Suppressor macrophage (primary cell): ENCODE measurements around the gene ECE1.

ENCODE experiments used
- DNase-seq, 4 experiments: peaks; one replicate each; pipeline ENCODE4 v3.0.0-alpha.2; 2020 to 2022

ECE1 gene

DNA sequence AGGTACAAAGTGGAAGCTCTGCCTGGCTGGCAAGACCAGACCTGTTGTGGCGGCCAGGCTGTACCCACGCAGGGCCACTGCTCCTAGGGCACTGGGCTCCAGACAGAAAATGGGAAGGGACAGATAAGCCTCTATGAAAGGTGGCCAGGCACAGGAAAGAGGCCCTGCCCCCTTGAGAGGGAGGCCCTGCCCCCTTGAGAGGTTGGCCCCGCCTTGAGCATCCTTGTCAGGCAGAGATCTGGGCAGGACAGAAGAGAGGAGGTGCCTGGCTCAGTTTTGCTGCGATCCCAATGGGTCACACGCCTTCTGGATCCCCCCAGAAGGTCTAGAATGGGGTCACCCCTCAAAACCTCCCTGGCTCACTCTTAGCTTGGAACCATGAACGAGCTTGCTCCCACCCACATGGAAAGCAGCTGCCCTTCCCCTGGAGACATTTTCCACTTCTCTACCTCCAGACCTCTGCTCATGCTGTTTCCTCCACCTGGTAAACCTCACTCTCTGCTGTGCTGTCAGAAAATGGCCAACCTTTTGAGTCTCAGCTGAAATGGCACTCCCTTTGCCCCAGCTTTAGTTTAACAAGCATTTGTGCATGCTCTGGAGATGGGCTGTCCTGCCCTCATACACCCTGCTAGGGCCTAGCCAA lies 17.5 kb upstream of the ECE1 start:
- DNase-seq, result no peak

GRCh38 chr1:21307210-21307609 lies 16.9 kb upstream of the ECE1 start:
- DNase-seq, result no peak

DNA sequence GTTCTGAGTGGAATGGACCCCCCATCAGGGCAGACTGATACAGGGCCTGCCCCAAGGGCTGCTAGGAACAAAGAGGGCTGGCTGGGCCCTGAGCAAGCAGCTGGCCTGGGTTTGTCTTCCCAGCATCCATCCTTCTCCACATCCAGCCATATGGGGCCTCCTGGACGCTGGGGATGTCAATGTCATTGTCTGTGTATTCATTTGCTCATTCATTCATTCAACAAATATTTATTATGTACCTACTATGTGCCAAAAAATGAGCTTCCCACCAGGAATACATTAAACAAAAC lies 15.6 kb upstream of the ECE1 start:
- DNase-seq, result no peak

- no peak for DNase-seq
Measured at GRCh38 chr1:21305155-21305899, 15.1 kb upstream of the ECE1 start.

DNA sequence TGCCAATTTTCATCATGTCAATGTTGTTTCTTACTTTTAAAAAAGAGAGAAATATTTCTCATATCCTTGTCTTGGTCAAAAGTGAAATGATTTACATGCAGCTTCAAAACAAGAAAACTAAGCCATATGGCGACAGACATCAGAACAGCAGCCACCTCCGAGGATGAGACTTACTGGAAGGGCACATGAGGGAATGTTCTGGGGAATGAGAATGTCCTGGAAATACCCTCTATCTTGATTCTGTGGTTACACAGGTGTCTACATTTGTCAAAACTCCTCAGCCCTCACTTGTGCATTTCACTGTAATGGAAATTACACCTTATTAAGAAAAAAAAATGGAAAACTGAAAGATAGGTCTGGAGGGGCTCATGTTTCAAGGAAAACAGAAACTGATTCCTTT lies 14.2 kb upstream of the ECE1 start:
- DNase-seq, result no peak

DNA sequence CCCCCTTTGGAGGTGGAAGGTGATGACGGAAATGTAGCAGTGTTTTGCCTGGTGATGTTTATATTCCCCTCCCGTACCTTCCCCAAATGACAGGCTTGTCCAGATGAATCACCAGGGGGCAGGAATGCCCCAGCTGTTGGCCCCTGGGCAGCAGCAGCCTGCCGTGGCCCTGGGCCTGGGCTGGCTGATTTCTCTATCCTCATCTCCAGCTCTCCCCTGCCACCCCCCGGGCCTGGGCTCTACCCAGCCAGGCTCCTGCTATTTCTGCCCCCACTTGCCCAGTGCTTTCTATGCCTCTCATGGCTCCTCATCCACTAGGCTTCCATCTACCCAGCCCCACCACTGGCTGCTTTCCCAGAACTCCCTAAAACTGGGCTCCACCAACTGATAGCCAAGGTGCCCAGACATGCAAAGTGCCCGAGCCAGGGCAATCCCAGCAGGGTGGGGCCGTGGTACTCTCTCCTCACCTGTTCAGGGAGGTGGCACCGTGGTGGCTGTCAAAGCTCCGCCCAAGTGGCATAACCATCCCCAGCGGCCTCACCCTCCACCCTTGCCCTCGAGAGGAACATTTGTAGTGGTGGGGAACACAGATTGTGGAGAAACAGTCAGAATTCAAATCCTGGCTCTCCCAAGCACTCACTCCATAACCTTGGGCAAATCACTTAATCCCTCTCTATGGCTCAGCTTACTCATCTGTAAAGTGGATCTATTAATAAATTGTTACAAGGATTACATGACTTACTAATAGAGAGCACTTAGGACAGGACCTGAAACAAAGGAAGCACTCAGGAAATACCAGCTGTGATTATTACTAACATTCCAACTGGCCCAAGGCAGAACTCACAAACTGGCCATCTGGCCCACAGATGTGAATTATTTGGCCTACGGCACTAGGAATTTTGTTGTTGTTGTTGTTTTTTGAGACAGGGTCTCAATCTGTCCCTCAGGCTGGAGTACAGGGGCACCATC lies 12.8 kb upstream of the ECE1 start:
- peak in 1 of 4 experiments; percentile 39 for DNase-seq

DNA sequence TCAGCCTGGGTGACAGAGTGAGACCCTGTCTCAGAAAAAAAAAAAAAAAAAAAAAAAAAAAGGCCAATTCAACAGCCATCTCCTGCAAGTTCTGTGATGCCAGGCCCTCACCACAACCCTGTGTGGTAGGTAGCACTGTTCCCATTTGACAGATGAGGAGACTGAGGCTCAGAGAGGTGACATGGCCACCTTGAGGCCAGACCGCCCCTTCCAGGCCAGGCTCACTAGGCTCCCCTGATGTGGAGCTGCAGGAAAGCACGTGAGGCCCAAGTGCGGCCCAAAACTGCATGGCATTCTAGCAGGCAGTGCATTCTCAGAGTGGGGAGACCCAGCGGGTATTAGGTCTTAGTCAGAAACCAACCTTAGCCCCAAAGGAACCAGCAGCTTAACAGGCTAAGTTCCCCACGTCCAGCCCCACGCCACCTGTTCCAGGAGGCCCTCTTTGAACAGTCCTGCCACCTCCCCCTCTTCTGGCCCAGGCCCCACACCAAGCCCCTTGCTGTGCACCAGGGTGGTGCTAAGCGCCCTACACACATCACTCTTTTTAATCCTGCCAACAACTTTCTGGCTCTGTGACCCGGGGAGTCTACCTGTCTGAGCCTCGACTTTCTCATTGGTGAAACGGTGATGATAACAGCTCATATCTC lies 11.7 kb upstream of the ECE1 start:
- no peak for DNase-seq

- DNase-seq, result no peak
Measured at GRCh38 chr1:21300774-21301173, 10.5 kb upstream of the ECE1 start.

DNA sequence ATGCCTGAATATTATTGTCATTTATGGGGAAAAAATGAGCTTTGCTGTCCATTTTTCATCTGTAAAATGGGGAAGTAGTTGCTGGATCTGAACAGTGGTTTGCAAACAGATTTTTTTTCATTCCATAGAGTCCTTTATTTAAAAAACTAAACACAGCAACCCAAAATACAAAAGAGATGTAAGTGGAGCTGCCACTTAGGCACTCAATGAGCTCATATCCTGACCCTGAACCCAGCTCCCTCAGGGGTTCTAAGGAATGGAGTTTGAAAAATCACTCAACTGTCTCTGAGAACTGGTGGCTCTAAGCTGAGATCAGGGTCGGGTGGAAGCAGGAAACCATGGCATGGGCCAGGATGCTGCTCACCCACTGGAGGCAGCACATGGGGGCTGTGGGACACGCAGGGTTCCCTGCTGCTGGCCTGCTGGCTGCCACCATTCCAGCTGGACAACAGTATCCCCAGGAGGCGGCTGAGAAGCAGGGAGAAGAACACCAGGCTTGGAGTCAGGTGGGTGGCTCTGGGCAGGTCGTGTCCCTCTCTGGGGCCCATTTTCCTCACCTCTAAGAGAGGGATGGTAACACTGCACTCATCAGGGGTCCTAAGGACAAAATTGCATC lies 9.6 kb upstream of the ECE1 start:
- peak in 2 of 4 experiments; percentile 35 to 49 for DNase-seq

DNA sequence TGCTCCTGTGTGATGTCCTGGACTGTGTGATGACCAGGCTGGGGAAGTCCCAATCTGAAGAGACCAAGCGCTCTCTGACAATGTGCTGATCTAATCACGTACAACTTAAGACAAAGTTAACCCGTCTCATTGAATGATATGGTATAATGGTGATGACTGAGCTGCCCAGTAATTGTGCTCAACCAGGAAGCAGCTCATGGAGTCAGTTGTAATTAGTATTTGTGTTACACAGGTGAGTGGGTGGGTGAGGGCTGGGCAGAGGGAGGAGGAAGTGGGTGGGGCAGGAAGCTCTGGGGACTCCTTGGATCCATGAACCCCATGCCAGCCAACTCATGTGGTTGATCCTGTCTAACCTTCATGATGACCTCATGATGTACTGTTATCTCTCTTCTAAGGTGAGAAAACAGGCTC lies 8.7 kb upstream of the ECE1 start:
- peak in 1 of 4 experiments; percentile 34 for DNase-seq

DNA sequence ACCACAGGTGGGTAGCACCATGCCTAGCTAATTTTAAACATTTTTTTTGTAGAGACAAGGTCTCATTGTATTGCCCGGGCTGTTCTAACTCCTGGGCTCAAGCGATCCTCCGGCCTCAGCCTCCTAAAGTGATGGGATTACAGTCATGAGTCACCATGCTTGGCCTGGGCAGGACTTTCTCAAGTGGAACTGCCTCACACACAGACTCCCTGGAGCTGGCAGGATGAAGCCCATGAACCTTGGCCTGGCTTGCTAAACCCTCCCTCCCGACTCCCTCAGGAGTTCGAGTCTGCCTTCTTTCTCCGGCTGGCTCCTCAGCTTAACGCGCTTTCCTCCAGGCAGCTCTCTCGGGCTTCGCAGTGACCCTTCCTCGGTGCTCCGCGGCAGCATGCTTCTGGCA lies 7.7 kb upstream of the ECE1 start:
- no peak for DNase-seq

GRCh38 chr1:21296509-21297354 lies 6.5 kb upstream of the ECE1 start:
- DNase-seq, result no peak

GRCh38 chr1:21295545-21295944 lies 5.3 kb upstream of the ECE1 start:
- DNase-seq, result no peak

- DNase-seq, result peak; percentile 24 to 70 (median 40)
Measured at GRCh38 chr1:21295002-21295401, 4.7 kb upstream of the ECE1 start.

DNA sequence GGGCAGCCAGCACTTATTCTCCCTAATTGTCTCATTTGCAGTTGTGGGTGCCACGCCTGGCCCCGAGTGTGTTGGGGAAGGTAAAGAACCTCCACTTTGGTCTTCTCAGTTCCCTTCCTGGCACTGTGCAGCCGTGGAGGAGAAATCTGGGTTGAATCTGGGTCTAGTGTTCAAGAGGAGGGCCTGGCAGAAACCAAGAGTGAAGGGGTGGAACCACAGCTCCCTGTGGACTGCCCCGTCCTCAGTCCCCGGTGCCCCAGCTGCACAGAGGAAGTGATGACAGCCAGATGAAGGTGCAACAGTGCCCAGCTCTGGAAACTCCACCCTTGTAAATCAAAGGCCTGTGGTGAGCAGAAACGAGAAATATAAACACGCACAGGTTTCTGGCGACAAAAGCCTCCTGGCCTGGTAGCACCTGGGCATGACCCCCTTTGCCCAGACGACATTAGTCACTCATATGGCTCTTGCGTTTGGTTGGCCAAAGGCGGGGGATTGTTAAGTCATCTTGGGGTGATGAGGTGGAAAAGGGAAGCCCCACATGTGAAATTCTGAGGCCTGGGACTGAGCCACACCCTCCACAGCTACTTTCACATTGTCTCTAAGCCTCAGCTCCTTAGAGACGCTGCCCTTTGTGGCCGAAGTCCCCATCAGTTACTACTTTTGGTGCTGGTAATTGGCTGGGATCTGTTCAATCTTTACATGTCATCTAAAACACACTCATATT lies 4.2 kb upstream of the ECE1 start:
- DNase-seq, result peak; percentile 69 to 82 (median 79)

DNA sequence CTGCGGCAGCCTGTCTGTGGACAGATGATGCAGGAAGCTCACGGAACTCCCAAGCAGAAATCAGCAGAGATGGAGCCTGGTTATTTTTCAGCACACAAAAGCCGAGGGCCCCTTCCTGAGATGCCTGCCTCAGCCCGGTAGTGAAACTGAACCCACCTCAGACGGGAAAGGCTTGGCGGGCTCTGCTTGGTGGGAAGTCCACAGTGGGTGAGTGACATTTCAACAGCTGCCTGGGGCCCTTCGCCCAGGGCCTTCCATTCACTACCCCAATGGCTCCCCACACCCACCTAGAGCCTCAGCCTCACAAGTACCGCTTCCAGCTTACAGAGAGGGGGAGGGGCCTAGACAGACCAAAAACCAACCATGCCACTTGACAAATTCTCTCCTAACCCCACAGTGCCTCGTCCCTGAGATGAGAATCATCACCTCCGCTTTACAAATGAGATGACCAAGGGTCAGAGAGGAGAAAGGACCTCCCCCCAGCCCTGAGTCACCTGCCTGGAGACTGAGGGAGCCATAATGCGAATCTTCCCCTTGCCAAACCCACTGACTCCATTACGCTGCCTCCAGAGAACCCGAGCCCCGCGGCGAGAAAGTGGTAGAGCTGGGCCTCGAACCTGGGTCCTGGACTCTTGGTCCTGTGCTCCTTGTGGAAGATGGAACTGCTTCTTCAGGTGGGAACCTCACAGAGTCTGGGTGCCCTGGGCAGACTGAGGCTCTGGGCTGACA lies 3.4 kb upstream of the ECE1 start:
- DNase-seq, result no peak

DNA sequence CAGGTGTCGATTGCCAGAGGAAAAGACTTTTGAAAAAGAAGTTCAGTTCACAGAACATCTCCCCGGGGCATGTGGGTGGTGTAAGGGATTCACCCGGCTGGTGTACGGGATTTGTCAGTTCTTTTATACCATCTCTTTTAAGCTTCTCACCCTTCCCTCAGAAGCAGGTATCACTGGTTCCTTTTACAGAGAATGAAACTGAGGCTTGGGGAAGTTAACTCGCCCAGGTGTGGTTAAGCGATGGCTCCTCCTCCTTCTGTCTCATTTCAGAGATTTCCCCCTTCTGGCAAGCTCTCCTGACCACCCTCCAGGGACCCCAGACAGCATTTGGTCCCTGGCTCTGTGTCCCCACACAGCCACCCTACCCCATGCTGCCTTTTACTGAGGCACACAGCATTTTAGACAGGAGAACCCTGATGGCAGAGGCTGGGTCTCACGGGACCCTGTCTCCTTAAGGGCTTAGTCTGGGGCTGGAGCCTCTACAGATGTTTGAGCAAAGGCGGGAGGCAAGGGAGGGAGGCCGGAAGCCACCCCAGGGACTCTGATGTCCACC lies 2.8 kb upstream of the ECE1 start:
- DNase-seq, result no peak

- peak; percentile 25 to 48 (median 42) for DNase-seq
Measured at GRCh38 chr1:21292503-21292983, 2.3 kb upstream of the ECE1 start.

GRCh38 chr1:21291964-21292363 lies 1.7 kb upstream of the ECE1 start:
- DNase-seq, result no peak

DNA sequence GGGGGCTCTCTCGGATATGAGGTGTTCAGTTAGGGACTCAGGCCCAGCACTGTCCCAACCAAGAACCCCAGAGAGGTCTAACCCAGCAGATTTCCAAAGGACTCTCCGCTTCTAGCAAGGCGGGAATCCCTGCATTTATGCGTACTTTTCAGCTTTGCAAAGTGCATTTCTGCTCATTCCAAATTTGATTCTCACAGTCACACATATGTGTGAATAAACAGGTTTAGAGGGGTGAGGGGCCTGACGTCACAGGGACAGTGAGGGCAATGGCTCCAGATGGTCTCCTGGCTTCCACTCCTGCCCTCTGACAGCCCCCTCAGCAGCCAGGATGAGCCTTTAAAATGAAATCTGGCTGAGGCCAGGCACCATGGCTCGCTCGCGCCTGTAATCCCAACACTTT lies 921 bp upstream of the ECE1 start:
- DNase-seq, result no peak
